IPS-20b (cell line): Measurements from ENCODE around the gene NAV2.

Source experiments
- H3K27ac ChIP-seq: one replicate; pipeline ENCODE4 v1.5.1; 2013; ENCODE audit warnings: low read length
- H3K27me3 ChIP-seq: 2 replicates; pipeline ENCODE4 v1.6.1; 2013; ENCODE audit warnings: mild to moderate bottlenecking, low read length, inconsistent platforms; ENCODE audit not compliant: insufficient read depth
- H3K36me3 ChIP-seq: 2 replicates; pipeline ENCODE4 v1.6.1; 2013; ENCODE audit warnings: low read depth, mild to moderate bottlenecking, inconsistent platforms, low read length, moderate library complexity; ENCODE audit not compliant: insufficient read depth
- H3K4me1 ChIP-seq: 2 replicates; pipeline ENCODE4 v1.6.1; 2013; ENCODE audit warnings: mild to moderate bottlenecking, control low read depth, inconsistent platforms, low read length, moderate library complexity; ENCODE audit not compliant: insufficient read depth
- H3K4me3 ChIP-seq: 2 replicates; pipeline ENCODE4 v1.5.1; 2013; ENCODE audit warnings: mild to moderate bottlenecking, low read length, inconsistent platforms
- H3K9ac ChIP-seq: 2 replicates; pipeline ENCODE4 v1.6.1; 2013; ENCODE audit warnings: low read depth, mild to moderate bottlenecking, inconsistent platforms, low read length, moderate library complexity
- H3K9me3 ChIP-seq: 2 replicates; pipeline ENCODE4 v1.6.1; 2013; ENCODE audit warnings: mild to moderate bottlenecking, low read depth, low read length, inconsistent platforms; ENCODE audit not compliant: insufficient read depth

Gene NAV2

DNA sequence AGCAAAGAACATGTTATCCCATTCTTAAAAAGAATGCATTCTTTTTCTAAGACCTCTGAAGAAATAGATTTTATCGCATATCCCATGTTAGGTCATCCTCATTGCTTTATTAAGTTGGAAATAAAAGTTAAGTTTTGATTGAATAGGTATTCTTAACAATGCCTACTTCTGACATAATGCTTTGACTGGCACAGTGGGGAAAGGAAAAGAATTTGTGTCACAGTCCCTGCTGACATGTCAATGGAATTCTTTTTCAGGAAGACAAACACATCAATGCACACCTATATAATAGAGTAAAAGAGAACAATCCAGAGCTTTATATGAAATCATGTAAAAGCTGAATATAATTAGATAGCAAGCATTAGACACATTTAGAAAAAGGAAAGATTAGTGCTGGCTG, 341.9 kb downstream of the NAV2 start:
- no peaks in the 10 kb centered on the region for H3K27me3 ChIP-seq
- no peak overlapping the region for H3K9ac ChIP-seq
- peaks cover 98% of the 10 kb centered on the region for H3K36me3 ChIP-seq
- H3K4me3 ChIP-seq = no peak overlapping the region
- H3K4me1 ChIP-seq = peaks cover 20% of the 10 kb centered on the region
- H3K9me3 ChIP-seq = no peaks in the 10 kb centered on the region
- H3K27ac ChIP-seq = no peak overlapping the region

DNA sequence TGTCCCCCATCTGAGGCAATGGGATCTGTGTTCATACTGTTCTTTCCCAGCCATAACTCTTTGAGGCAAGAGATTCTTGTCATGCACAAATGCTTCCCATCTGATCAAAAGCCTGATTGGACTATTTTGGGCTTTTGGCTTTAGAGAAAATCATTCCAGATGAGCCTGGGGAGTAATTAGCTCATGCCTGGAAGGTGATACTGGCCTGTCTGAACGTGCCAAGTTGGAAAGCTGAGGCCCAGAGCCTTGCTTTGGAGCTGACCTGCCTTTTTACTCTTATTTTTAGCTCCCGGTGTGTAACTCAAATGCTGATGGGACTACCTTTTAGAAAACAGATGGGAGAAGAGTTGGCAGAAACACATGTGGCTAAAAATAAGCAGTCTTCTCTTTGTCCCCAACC, 342.7 kb downstream of the NAV2 start:
- no peaks in the 10 kb centered on the region for H3K9me3 ChIP-seq
- H3K27me3 ChIP-seq = no peaks in the 10 kb centered on the region
- no peak overlapping the region for H3K9ac ChIP-seq
- no peak overlapping the region for H3K4me3 ChIP-seq
- H3K36me3 ChIP-seq = peaks cover 98% of the 10 kb centered on the region
- no peak overlapping the region for H3K27ac ChIP-seq
- H3K4me1 ChIP-seq = peaks cover 13% of the 10 kb centered on the region; the same call in 1 of the 2 replicates

DNA sequence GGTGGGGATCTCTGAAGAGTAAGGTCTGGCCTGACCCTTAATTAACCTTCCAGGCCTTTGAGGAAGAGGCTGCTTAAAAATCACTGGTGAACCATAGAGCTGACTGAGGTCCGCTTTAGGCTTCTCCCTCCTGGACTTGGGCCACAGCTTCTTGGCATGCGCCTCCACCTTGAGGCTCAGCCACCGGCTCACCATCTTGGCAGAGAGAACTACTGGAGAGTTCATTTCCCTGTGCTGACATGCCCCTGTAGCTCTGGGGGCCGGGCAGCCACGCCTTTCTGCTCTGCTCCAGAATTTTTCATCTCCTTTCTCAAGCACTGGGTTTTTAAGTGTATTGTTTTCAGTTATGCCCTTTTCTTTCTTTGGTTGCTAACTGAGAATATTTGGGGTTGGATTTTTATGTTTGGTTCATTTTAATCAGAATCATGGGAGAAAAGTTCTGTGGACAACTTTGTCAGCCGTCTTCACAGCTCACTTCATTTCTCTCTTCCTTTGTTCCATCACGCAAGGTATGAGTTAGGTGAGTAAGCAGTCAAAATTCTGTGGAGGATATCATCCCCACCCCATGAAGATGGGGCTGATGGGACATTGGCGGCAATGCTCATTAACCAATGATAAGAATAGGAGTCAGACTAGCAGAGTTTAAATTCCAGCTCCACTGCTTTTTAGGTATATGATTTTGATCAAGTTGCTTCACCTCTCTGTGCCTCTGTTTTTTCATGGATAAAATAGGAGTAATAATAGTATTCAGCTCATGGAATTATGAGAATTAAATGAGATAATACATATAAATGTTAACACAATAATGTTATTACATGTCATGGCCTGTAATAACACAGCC, 343.7 kb downstream of the NAV2 start:
- Histone ChIP-seq H3K27ac (no peak overlapping the region), H3K27me3 (no peaks in the 10 kb centered on the region), H3K4me1 (peaks cover 3% of the 10 kb centered on the region; the same call in 1 of the 2 replicates), H3K9me3 (no peaks in the 10 kb centered on the region), H3K9ac (no peak overlapping the region), H3K4me3 (no peak overlapping the region), H3K36me3 (peaks cover 96% of the 10 kb centered on the region)

DNA sequence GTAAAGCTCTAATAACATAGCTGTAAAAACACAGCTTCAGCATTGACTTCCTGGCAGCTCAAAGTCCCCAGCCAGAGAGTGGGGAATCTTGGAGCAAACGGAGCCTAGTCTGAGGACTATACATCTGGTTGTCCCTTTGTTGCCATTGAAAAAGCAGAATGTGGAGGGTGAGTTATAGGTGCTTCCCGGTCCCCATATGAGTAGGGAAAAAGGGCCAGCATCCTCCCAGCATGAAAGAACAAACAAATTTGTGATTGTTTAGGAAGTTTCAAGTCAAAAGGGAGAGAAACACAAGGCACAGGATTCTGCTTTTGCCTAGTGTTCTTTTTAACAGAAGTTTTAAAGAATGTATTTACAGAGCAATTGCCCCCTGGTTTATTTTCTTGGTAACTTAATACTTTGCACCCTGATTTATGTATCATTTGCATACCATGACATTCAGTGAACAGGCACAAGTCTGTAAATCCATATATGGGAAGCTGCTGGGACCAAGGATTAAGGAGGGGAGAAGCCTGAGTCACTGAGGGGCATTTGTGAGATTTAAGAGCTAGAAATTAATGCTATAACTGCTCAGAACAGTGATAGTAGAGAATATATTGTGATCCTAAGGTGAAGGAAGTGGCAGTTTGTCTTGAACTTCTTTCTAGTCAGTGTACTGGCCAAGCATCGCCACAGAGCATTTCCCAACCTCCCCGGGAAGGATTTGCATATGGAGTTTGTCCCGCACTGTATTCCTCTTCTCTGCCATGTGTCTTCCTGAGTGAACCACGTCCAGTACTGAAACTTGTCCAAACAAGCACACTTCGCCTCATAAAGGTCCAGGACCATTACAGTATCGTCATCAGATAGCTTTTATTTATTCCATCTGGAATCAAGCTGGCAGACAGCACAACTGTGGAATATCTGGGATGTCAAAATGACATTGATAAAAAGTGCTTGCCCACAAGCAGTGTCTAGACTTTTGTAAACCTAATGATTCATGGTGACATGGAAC, 344.6 kb downstream of the NAV2 start:
- H3K27ac ChIP-seq = no peak overlapping the region
- H3K36me3 ChIP-seq = peaks cover 95% of the 10 kb centered on the region
- no peaks in the 10 kb centered on the region for H3K9me3 ChIP-seq
- H3K4me1 ChIP-seq = no peaks in the 10 kb centered on the region
- H3K27me3 ChIP-seq = no peaks in the 10 kb centered on the region
- no peak overlapping the region for H3K9ac ChIP-seq
- H3K4me3 ChIP-seq = no peak overlapping the region

DNA sequence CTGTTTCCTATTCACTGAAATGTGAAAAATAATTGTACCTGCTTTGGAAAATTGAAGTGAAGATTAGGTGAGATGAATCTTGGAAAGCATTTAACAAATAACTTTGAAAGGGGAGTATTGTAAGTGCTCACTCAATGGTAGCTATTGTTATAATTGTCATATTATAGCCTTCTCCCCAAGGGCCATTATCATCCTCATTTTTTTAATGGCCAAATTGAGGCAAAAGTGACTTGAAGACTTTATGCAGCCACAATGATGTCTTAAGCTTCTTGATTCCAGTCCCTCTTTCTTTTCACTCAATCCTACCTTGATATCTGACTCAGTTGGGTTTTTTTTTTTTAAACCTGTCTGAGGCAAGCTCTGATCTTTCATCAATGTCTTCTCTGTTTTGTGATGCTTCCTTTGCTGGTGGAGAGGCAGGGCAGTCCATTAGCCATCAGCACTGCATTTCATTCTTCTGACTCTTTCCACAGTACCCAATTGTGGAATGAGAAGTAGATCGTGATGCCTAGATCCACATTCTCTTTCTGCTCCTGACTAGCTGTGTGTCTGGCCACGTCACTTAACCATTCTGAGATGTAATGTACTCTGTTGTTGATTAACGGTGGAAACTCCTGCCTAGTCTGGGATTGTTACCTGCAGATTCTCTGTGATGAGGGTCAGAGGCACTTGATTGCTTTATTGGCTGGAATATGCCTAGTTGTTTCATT, 346.3 kb downstream of the NAV2 start:
- Histone ChIP-seq H3K4me3 (no peak overlapping the region), H3K36me3 (peaks cover 96% of the 10 kb centered on the region), H3K4me1 (0 out of 2 replicates have a peak, but pooled peaks cover 2% of the 10 kb centered on the region), H3K27ac (no peak overlapping the region), H3K27me3 (no peaks in the 10 kb centered on the region), H3K9ac (no peak overlapping the region), H3K9me3 (no peaks in the 10 kb centered on the region)

DNA sequence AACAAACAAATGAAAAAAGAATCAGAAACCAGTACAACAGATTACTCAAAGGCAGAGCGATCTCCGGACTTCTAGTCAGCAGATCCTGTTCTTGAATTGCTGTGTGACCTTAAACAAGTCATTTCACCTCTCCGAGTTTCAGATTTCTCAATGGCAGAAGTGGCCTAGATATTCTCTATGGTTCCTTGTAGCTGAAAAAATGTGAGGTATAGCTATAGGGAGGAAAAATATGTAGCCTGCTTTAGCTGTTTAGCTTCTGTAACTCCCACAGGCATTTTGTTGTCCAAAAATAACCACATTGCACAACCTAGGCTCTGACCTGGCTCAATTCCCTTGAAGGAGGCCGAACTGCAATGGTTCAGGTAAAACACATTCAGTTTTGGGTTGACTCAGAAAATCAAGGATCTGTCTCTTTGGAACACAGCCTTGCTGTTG, 347.0 kb downstream of the NAV2 start:
- Histone ChIP-seq H3K9me3 (no peaks in the 10 kb centered on the region), H3K36me3 (peaks cover 92% of the 10 kb centered on the region), H3K4me3 (no peak overlapping the region), H3K27me3 (no peaks in the 10 kb centered on the region), H3K4me1 (peaks cover 9% of the 10 kb centered on the region; the same call in 1 of the 2 replicates), H3K9ac (no peak overlapping the region), H3K27ac (no peak overlapping the region)

DNA sequence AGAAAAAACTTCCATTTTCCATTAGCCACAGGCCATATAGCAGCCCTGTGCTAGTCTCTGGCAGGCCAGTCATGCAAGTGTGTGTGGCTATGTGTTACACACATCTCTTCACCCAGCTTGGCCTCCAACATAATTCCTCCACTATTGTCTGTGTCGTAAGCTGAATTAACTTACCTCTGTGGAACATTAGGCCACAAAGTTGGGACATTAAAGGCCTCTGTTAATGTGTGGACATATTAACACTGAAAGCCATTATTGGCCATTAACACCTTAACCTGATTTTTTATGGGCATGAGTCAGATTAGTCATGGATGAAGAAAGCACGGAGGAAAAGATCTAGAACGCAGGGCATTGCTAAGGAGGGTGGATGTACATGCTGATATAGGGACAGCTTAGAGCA, 347.5 kb downstream of the NAV2 start:
- H3K9me3 ChIP-seq = no peaks in the 10 kb centered on the region
- no peaks in the 10 kb centered on the region for H3K27me3 ChIP-seq
- no peak overlapping the region for H3K4me3 ChIP-seq
- H3K9ac ChIP-seq = no peak overlapping the region
- H3K27ac ChIP-seq = no peak overlapping the region
- peaks cover 13% of the 10 kb centered on the region; the same call in 1 of the 2 replicates for H3K4me1 ChIP-seq
- H3K36me3 ChIP-seq = peaks cover 86% of the 10 kb centered on the region

DNA sequence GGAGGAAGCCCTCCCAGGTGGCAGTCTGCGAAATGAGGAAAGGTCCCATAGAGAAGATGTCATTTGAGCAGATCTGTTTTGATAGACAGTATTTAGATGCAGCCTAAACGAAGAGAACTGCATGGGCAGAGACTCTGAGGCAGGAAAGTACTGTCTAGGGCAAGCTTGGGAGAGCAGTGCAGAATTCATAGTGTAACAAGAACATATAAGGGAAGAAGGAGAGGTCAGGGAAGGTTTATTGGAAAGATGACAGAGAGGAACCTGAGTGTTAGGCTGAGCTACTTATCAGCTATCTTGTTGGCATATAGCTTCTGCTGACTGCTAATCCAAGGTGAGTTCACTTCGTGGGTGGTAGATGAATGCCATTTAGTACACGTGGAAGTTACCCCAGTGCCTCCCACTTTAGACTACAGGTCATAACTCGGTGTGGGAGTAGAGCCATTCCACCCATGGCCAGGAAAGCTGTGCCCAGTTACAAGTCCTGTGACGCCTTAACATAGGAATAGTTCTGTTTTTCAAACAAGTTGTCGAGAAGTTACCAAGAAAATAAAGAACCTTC, 348.1 kb downstream of the NAV2 start:
- Histone ChIP-seq H3K4me3 (no peak overlapping the region), H3K27me3 (no peaks in the 10 kb centered on the region), H3K36me3 (peaks cover 82% of the 10 kb centered on the region), H3K4me1 (peaks cover 18% of the 10 kb centered on the region; the same call in 1 of the 2 replicates), H3K9me3 (no peaks in the 10 kb centered on the region), H3K9ac (no peak overlapping the region), H3K27ac (no peak overlapping the region)

DNA sequence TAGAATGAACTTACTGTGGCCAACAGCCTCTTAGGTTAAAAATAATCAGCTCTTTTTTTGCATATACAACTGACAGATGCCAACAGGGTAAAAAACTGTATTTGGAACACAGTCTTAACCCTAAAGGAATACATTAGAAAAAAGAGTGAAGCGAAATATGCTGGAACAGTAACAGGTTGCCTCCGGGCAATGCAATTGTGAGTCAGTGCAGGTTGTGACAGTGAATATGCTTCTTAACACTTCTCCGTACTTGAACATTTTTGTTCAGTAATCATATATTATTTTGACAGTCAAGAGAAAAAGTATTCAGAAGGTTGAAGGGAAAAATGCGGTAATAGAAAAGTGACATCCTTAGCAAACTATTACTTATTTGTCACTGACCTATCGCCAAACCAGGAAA, 349.1 kb downstream of the NAV2 start:
- Histone ChIP-seq H3K4me3 (no peak overlapping the region), H3K9me3 (no peaks in the 10 kb centered on the region), H3K27me3 (no peaks in the 10 kb centered on the region), H3K4me1 (peaks cover 25% of the 10 kb centered on the region; the same call in 1 of the 2 replicates), H3K36me3 (peaks cover 78% of the 10 kb centered on the region), H3K9ac (no peak overlapping the region), H3K27ac (no peak overlapping the region)

DNA sequence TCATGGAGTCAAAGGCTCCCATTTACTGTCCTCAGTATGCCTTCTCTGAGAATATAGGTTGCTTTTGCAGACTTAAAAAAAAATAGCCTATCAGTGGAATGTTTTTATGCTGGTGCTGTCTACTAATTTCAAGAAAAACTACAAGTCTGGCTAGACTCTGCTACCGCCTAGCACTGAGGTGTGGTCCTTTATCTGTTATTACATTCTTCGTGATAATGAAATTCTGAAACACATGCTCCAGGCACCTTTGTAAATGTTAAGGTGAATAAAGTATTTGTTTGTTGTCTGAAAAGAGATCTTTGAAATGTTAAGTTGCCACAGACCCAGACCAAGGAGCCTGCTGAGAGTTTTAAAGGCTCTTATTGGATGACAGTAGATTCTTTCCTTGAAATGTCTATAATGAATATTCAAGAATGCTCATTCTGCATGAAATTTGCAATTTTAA, 352.3 kb downstream of the NAV2 start:
- peak overlapping the region; percentile 10 for H3K27ac ChIP-seq
- H3K4me3 ChIP-seq = peak overlapping the region; percentile 13; the same call in 1 of the 2 replicates
- peaks cover 71% of the 10 kb centered on the region for H3K36me3 ChIP-seq
- H3K9me3 ChIP-seq = no peaks in the 10 kb centered on the region
- H3K9ac ChIP-seq = 0 out of 2 replicates have a peak overlapping the region, but pooled peaks have one; percentile 3
- peaks cover 25% of the 10 kb centered on the region; the same call in 1 of the 2 replicates for H3K4me1 ChIP-seq
- H3K27me3 ChIP-seq = no peaks in the 10 kb centered on the region
